ENCODE results near the gene NKAIN4. TPM values are rescaled to one million over a fixed set of nuclear protein-coding genes. Genes with fewer than 3 reads are reported as not detected.
"Not testable (repeated sequence)": the region's sequence is repeated elsewhere in the genome, so short reads cannot be mapped to it uniquely, and the experiment has no call there.

NKAIN4 gene
- total RNA-seq, 1 donor from 2014 or later = not detected

DNA sequence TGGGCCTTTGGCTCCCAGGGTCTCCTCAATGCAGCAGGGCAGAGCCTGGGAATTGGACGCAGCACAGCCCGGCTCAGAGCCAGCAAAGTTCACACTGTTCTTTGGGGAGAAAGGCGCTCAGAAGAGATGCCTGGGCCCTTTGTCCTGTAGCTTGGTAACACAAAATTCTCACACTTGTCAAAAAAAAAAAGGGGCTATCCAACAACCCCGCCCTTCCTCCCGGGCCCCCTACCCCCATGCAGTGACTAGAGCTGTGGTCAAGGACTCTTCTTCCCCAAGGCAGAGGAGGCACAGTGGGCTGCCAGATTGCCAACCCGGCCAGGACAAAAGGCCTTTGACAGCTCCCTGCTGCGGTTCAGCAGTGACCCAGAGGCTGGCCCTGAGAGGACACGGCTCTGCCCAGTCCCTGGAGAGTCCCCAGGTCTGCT, 2.0 kb downstream of the NKAIN4 start:
- Histone ChIP-seq H3K27me3 (peaks cover 75% of the 10 kb centered on the region), H3K4me1 (peaks cover 6% of the 10 kb centered on the region), H3K4me3 (no peak overlapping the region), H3K36me3 (no peaks in the 10 kb centered on the region), H3K27ac (no peak overlapping the region), H3K9me3 (no peaks in the 10 kb centered on the region)
- no peak for DNase-seq
- no peak for ATAC-seq
- intact Hi-C loops (cut with DNase I) = no loop called here
- TF ChIP-seq, protein P1, sequence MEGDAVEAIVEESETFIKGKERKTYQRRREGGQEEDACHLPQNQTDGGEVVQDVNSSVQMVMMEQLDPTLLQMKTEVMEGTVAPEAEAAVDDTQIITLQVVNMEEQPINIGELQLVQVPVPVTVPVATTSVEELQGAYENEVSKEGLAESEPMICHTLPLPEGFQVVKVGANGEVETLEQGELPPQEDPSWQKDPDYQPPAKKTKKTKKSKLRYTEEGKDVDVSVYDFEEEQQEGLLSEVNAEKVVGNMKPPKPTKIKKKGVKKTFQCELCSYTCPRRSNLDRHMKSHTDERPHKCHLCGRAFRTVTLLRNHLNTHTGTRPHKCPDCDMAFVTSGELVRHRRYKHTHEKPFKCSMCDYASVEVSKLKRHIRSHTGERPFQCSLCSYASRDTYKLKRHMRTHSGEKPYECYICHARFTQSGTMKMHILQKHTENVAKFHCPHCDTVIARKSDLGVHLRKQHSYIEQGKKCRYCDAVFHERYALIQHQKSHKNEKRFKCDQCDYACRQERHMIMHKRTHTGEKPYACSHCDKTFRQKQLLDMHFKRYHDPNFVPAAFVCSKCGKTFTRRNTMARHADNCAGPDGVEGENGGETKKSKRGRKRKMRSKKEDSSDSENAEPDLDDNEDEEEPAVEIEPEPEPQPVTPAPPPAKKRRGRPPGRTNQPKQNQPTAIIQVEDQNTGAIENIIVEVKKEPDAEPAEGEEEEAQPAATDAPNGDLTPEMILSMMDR (IDR thresholded peaks at IDR 0.05) = no peak

DNA sequence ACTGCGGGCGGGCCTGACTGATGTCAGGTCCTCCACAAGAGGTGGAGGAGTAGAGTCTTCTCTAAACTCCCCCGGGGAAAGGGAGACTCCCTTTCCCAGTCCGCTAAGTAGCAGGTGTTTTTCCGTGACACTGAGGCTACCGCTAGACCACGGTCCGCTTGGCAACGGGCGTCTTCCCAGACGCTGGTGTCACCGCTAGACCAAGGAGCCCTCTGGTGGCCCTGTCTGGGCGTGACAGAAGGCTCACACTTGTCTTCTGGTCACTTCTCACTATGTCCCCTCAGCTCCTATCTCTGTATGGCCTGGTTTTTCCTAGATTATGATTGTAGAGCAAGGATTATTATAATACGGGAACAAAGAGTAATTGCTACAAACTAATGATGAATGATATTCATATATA, 2.9 kb downstream of the NKAIN4 start:
- H3K36me3 ChIP-seq, H3K9me3 ChIP-seq: not testable (repeated sequence)

DNA sequence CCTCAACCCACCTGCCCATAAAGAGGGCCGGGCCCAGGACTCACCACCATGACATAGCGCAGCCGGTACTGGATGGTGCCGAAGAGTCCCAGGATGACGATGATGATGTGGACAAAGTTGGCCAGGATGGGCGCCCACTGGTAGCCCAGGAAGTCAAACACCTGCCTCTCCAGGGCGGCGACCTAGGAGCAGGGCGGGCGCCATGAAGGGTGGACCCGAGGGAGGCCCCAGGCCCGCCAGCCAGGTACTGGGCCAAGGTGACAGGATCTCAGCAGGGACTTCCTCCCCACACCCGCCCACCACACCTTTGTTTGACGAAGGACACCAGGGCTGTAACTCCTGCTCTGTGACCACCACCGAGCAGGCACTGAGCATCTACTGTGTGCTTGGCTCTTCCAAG, 4.4 kb downstream of the NKAIN4 start:
- no peak for ATAC-seq
- TF ChIP-seq, protein P1 (IDR thresholded peaks at IDR 0.05) = no peak
- H3K9me3 ChIP-seq = no peaks in the 10 kb centered on the region
- H3K27ac ChIP-seq = no peak overlapping the region
- H3K27me3 ChIP-seq = peaks cover 66% of the 10 kb centered on the region
- H3K4me1 ChIP-seq = peaks cover 6% of the 10 kb centered on the region
- no peak for DNase-seq
- no peaks in the 10 kb centered on the region for H3K36me3 ChIP-seq
- no peak overlapping the region for H3K4me3 ChIP-seq
- intact Hi-C loops (cut with DNase I) = no loop called here

More for the DNA sequence above, 2.9 kb downstream of the NKAIN4 start:
- H3K27me3 ChIP-seq = peaks cover 80% of the 10 kb centered on the region
- ATAC-seq; H3K4me3 ChIP-seq; intact Hi-C loops (cut with DNase I); H3K27ac ChIP-seq; H3K4me1 ChIP-seq; DNase-seq: not testable (repeated sequence)

DNA sequence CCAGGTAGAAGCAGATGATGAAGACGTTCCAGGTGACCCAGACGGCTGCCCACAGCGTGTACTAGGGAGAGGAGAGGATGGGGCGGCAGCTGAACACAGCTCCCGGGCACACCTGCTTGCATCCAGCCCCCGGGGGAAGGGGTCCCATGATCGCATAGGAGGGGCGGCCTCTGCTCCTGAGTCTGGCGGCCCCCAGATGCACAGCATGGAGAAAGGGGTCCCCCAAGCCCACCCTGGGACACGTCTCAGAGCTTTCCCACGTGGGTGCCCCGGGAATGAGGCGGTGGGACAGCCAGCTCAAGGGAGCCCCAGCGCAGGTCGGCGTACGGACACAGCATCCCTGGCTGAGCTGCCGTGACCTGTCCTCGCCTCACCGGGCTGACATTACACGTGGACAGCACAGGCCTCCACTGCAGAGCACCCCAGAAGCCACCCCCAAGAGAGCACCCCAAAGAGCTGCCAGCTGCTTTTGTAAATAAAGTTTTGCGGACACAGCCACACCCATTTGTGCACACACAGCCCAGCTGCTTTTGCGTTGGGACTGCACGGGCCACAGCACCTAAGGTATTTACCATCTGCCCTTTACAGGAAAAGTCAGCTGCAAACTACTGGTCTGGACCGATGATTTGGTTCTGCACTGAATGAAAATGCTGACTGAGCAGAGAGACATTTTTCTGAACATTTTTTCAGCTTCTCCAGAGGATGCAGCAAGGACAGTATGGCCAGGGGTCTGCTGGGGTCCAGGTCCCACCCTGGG, 5.2 kb downstream of the NKAIN4 start:
- peaks cover 6% of the 10 kb centered on the region for H3K4me1 ChIP-seq
- no peaks in the 10 kb centered on the region for H3K36me3 ChIP-seq
- no peak for DNase-seq
- H3K9me3 ChIP-seq = no peaks in the 10 kb centered on the region
- H3K27me3 ChIP-seq = peaks cover 57% of the 10 kb centered on the region
- no peak overlapping the region for H3K4me3 ChIP-seq
- TF ChIP-seq, protein P1 (IDR thresholded peaks at IDR 0.05) = no peak
- no peak for ATAC-seq
- intact Hi-C loops (cut with DNase I) = no loop called here
- no peak overlapping the region for H3K27ac ChIP-seq

DNA sequence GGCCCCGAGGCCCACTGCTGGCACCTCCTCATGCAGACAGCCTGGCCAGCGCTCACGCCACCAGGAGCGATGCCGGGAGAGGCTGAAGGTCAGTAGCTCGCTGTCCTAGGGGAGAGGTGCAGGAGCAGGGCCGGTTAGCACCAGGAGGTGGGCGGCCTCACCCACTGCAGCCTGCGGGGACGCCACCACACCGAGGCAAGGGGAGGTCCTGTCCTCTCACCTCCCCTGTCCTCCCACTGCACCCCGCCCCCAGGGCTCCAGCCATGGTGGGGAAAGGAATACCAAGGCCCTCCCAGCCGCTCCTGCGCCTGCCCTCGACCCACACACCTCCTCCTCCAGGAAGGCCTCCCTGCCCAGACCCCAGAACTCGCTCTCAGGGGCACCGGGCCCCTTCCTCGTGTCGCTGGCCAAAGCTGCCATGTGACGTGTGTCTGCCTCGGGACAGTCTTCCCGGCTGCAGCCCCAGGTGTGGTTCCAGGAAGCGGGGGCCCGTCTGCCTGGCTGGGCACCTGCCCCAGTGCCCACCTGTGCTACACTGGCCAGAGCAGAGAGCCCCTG, 6.5 kb downstream of the NKAIN4 start:
- no peak for DNase-seq
- Histone ChIP-seq H3K36me3 (no peaks in the 10 kb centered on the region), H3K4me1 (no peaks in the 10 kb centered on the region), H3K4me3 (no peak overlapping the region), H3K27ac (no peak overlapping the region), H3K27me3 (peaks cover 45% of the 10 kb centered on the region), H3K9me3 (no peaks in the 10 kb centered on the region)
- intact Hi-C loops (cut with DNase I) = no loop called here
- ATAC-seq = no peak
- TF ChIP-seq, protein P1 (IDR thresholded peaks at IDR 0.05) = no peak

DNA sequence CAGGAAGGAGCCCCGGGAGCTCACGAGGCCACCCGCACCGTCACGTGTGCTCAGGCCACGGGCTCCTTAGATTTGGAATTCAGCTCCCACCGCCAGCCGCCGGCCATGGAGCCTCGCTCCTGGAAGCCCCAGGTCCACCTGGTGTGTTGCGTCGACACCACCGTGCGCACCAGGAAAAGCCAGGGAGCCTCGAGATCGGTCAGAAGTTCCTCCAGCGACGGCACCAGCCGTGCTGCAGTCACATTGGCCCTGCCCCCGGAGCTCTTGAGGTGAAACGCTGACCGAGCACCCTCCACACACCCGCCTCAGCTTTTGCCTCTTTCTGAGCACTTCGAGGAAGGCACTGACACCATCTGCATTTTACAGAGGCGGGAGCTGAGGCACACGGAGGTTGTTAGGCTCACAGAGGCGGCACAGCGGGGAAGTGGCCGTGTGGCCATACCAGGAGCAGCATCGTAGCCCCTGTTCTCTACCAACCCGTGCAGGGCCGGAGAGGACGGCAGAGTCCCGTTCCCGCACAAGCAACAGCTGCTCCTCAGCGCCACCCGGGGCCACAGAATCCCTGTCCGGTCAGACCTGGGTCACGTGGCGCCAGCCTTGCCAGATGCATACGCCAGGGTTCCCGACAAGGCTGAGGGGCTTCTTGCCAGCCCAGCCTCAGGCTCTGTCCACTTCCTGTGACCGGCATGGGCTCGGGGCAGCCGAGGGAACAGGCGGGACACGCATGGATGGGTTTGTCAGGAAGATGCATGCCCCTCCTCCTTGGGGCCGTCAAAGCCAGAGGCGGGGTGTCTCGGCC, 7.6 kb downstream of the NKAIN4 start:
- Histone ChIP-seq H3K9me3 (no peaks in the 10 kb centered on the region), H3K4me1 (no peaks in the 10 kb centered on the region), H3K4me3 (no peak overlapping the region), H3K36me3 (no peaks in the 10 kb centered on the region), H3K27ac (no peak overlapping the region), H3K27me3 (peaks cover 35% of the 10 kb centered on the region)
- intact Hi-C loops (cut with DNase I) = no loop called here
- DNase-seq (no peak), ATAC-seq (peak; percentile 30)
- TF ChIP-seq, protein P1 (IDR thresholded peaks at IDR 0.05) = no peak
